Effector CD8-positive, alpha-beta T cell (primary cell): ENCODE results near the gene SPRED2.

Experiments used
- DNase-seq: peaks from one replicate; lab custom pipeline; 2025; lab: John Stamatoyannopoulos, UW

Gene SPRED2

DNA sequence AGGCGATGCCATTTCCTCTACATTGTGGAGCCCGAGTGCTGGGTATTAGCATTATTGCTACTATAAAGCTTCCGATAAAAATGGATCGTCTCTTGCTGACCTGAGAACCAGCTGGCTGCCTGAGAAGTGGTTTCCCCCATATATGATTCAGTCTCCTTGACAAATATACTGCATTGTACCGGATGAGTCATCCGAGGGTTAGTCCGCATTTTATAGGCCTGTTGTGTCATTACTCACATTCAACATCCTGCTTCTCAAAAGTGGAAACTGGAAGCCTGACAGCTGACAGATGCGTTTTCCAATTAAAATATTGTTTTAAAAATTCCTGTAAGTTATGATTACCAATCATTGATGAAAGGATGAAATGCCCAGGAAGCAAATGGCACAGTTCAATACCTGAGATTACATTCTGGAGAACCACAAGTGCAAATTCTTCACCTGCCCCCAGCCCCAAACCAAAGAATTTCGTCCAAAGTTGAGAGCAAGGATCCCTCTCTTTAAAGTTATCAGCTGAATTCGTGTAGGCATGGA lies 65.7 kb downstream of the SPRED2 start:
- DNase-seq = no peak

DNA sequence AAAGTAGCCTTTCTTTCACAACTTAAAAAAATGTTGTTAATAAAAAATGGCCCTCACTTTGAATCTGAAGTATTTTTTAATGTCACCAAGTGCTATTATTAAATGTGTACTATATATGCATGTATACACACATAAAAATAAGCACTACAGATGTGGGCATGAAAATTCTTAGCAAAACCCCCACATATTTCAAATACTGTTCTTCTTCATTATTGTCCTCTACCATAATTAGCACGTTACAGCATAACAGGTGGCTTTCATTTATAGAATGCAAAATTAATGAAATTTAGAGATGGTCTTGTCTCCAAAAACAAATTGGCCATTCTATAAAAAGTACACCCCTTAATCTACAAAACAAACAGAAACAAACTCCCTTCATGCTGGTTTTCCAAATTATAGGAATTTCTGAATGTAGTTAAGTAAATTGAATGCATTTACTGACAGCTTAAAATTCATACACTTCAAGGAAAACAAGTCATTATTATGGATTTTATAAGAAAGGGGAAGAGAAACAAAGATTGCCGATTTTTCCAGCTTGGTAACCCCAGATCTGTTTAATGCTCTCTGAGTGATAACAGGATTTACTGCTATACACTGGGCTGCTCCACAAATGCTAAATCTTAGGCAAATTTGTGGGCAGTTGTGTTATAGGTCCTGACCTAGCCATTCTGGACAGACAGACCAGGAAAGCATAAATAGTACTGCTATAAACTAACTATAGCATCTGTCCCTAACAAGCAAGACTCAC lies 67.2 kb downstream of the SPRED2 start:
- DNase-seq = no peak

DNA sequence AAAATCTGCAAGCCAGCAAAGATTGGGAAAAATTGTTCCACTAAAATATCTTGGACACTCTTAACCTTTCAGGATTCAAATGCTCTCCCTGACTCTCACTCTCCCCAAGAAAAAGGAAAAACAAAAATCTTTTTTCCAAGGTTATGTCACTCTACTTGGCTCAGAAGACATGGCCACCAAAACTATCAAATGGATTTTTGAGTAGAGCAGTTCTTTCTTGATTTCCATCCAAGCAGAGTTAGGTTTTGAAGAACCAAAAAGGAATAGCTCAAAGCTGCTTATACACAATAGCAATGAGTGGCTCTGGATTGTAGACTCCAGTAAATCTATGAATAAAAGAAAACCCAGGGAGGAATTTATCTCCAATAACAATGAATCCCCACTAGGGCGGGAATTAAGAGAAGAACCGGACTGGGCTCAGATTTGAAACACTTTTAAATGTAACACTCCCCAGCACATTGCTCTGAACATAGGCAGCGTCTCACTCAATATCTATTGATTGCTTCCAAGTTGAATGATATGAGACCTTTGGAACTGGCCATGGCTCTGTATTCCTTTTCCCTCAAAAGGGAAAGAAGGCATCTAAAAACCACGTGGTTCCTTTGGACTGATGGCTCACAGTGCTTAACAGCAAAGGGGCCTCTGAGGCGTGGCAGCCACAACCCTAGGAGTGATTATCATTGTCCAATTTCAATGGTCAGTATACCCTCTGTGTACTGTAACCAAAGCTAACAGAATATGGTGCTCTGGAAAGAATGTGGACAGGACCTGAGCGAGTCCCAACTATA lies 68.3 kb downstream of the SPRED2 start:
- no peak for DNase-seq

DNA sequence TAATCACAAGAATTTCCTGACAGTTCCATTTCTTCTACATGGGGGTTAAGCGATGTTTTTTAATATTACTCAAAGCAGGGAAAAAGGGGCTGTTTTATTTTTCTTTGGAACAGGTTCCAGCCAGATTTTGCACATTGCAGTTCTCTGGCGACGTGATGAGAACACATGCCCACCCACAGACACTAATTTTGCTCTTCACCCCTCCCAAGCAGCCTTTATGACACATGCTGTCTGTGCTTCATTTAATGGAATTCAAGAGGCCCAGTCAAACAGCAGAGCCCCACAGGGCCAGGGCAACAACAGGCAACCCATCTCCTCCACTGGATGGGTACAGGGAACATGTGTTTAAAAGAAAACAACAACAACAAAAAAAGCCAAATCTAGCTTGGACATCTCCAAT lies 70.8 kb downstream of the SPRED2 start:
- DNase-seq = no peak

DNA sequence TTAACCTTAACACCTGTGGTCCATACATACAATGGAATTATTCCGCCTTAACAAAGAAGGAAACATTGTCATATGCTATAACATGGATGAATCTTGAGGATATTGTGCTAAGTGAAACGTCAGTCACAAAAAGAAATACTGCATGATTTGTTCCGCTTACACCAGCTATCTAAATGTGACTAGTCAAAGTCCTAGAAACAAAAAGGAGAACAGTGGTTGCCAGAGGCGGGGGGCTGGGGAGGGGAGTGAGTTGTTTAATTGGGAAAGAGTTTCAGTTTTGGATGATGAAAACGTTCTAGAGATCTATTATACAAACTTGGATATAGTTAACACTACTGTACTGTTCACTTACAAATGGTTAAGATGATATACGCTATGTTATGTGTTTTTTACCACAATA lies 72.0 kb downstream of the SPRED2 start:
- DNase-seq = no peak

DNA sequence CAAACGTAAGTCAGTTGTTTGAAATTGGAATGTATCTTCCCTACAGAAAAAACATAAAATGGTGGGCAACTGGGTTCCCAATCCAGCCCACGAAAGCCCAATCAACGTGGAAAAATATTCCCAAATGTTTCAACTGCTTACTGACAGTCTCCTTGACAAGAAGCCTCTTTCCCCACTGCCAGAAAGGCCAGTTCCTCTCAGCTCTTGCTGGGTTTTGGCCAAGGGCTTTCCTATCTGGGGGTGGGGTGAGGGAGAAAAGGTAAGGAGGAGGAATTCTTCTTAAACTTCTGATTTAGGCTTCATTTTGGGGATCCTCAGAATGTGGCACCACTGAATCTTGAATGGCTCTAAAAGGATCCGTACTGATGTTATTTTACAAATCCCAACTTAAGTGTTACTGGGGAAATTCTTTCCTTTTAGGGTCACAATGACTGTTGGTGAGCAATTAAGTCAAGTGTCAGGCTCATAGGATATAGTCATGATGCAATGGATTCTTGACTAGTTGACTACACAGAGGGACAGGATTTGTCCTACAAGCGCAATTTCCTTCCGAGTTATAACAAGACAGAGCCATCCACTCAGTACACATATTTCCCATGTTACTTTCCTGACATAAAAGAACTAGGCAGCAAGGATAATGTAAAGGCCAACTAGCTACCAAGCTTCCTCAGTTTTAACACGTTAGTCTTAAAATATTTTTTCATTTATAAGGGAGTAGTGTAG lies 73.6 kb downstream of the SPRED2 start:
- DNase-seq = no peak

DNA sequence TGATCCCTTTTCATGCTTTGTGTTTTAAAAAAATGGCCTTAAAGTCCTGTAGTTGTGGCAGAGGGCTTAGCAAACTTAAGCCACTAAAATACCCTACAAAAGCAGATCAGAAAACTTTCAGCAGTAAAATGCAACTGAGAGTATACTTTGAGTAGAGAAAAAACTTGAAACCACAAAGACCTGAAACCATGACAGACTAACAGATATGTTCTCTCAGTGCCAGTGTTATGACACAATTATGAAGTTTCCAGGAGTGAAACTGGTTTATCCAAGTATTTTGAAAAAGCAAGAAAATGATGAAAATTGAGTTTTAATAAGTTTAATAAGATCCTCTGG lies 74.5 kb downstream of the SPRED2 start:
- no peak for DNase-seq

DNA sequence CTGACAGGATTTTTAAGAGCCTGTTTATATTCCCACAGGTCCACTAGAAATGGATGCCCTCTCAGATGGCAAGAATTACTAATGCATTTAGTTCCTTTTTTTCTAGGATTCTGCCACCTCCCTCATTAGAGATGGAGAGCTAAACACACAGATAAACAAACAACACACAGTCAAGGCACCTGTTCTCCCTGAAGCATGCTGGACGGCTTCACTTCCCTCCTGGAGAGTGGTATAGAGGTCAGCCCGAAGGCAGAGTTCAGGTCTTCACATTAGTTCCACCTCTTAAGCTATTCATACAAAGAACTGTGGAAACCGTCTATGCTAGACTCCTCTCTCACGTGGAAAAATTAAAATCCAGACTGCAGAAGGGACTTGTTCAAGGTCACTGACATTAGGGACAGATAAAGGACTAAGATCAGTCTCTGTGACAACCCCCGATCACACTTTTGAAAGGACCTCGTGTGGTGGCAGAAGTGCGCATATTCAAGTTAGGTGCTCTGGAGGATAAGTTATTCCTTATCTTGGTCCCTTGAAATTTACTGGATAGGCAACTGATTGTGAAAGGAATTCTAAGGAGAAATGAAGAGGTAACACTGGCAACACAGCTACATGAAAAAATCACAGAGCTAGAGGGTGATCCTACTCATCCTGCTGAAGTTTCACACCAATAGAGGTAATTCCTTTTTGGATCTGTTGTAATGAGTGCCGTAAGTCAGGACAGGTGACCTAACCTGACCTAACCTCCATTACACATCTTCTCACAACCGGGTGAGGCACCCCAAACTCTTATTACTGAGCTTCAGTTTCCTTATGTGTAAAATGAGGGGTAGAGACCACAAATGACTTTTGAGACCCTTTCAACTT lies 75.1 kb downstream of the SPRED2 start:
- DNase-seq = no peak

DNA sequence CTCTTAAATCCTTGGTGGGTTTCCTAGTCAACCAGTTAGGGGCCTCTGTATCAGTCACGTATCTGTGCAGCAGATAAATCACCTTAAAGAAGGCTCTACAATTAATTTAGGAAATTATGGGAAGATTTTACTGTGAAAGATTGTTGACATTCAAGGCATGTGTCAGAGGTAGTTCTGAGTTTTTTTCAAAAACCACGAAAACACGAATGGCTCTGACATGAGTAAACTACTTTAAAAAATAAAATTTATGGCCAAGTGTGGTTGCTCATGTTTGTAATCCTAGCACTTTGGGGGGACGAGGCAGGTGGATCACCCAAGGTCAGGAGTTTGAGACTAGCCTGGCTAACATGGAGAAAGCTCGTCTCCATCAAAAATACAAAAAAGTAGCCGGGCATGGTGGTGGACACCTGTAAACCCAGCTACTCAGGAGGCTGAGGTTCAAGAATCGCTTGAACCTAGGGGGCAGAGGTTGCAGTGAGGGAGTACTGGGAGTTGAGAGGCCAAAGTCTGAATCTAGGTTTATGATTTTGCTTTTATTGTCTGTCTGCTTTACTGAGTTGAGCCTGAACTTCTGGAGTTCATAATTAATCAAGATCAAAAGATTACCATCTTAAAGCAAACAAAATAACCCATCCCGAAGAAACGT lies 77.1 kb downstream of the SPRED2 start:
- no peak for DNase-seq

DNA sequence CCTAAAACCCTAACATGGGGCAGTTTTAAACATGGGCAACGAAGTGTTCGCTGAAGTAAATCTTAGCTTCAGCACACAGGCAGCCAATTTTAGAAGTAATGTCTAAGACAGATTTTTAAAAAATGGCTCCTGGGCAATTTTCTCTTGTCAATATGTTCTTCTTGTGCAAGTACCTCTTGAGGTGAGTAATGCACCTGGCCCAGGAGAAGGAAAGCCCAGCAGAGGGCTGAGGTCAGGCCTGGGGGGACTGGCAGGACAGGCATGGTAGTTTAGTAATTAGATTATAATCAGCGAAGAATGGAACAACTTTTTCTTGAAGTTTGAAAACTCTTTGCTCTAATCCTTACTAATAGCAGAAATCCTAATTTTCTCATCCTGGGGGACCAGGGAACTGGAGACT lies 77.6 kb downstream of the SPRED2 start:
- no peak for DNase-seq

DNA sequence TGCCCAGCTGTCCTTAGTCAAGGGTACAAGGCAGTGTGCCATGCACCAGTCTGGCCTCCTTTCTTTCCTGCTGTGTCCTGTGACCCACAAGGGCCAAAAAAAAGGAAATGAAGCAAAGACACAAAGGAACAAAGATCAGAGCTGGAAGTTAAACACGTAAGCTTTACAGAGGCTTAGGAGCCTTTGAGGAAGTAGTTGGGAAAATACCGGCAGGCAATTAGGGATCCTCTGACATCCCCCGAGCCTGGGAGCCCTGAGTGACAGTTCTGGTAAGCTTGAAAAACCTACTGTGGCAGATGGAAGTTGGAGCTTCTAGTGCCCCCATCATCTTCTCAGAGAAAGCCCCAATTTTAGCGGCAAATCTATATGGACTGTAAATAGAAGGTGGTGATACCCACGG lies 78.5 kb downstream of the SPRED2 start:
- DNase-seq = no peak

DNA sequence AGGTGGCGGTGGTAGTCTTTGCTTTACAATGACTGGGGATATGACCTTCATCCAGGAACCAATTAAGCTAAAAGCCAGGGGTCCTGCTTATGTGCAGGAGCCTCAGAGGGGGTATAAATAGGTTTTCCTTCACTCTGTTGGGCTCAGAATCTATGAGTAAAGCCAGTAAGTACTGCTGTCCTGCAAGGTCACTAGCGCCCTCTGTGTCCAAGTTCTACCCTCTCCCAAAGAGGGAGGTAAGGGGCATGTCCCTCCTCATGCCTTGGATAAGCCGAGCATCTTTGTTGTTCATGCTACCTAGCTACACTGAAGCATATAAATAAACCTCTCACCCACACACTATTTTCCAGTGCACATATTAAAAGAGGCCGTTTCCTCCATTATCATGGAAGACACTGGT lies 79.4 kb downstream of the SPRED2 start:
- DNase-seq = no peak

DNA sequence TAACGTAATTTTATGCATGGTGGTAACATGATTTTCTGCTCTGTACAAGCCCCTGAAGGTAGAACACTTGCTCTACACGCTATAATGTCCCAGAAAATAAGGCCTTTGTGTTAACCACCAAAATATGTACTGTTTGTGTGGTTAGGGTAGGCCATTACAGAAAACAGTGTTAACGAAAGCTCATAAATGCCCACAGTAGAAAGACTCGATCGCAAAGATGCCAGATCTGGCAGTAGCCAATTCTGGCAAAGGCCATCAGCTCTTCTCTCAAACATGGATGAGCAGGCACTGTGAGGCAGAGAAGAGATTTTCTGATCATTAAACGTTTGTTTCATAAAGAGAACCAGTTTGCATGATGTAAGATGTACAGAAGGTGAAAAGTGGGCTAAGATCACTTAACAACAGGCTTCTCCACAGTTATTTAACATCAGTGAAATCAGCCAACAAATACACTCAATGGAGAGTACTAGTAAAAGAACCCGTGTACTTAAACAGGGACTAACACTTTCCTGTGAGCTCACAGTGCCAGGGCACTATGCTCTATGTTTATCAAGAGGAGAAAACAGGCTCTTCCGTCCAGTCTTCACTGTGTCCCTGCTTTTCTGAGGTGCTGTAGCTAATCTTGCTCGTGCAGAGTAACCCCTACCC lies 80.3 kb downstream of the SPRED2 start:
- DNase-seq = no peak

DNA sequence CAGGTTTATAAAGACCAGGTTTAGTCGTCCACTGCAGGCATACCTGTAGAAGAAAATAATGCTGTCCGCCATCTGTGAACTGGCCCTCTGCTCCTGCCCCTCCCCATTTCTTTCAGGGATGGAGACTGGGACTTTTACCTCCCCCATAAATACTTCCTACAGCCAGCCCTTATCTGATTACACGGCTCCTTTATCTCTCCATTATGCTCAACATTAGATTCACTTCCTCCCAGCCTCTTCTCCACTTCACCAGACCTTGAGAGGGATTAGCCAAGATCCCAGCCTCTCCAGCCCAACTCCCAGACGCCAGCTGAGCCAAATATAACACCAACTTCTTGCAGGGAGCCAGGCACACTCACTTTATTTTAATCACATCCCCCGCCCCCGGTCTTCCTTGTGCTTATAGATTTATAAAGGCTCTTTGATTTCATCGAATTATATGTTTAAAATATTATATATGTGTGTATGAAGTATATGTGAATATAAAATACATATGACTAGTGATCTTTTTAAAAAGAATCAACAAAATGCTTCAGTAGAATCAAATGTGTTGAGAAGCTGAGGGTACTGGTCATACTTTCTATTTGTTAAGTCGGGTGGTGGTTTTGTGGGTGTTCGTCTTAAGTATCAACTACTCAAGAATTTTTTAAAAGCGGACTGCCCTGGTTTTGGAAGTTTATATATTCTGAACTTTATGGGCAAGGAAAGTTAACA lies 81.0 kb downstream of the SPRED2 start:
- no peak for DNase-seq

DNA sequence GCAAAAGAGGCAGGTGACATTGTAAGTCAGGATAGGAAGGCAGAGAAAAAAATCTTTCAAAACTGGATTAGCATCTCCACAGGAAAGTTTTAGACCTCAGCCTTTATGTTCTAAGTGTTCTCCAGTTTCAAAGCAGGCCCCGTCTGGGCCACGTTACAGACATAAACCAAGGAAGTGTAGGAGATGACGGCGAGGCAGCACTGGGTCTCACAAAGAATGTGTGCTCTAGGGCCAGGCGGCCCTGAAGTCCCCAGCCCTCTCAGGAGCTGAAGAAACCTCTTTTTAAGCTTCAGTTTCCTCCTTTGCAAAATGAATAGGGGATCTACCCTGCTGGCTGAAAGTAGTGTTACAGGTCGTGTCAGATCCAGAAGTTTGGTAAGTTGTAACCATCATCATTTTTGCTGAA lies 81.7 kb downstream of the SPRED2 start:
- no peak for DNase-seq

DNA sequence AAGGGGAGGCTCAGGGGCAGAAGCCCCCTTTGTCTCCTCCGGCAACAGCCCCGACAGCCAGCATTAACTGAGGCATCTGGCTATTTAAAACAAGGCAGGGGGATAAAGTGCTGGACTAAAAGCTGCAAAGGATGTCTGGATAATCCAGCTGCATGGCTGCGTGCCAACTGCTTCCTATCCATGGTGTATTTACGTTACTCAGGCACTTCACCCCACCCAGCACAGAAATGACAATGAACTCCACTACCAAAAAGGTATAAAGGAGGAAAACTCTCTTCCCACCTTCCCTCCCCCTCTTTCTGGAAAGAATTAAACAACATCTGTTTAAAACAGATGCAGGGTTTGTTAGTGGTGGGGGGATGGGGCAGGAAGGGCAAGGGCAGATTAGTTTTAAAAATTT lies 82.5 kb downstream of the SPRED2 start:
- no peak for DNase-seq

DNA sequence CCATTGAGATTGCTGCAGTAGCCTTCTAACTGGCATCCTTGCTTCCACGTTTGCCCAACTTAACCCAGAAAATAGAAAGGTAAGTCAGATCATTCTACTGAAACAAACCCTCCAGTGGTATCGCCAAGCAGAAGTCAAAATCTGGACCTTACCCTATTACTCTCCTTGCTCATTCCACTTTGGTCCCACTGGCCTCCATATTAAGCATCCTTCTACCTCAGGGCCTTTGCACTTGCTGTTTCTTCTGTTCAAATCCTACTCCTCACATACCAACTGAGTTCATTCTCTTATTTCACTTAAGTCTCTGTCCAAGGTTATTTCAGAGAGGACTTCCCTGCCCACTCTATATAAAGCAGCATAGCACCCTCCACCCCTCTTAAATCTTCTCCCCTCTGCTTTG lies 84.5 kb downstream of the SPRED2 start:
- no peak for DNase-seq

DNA sequence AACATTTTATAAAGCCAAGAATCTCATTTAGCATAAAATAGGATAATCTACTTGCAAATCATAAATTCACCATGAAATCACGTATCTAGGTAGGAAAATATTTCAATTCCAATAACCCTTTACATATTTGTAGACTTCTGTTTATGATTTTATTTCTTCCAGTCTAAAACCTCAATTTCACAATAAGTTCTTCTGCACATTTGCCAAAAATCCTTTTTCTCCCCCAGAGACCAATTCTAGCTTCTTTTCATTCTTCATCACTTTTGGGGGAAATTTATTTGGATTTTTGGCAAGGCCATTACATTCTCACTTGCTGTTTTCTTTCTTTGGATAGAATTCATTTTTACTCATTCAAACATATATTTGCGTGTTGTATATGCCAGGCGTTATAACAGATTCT lies 86.8 kb downstream of the SPRED2 start:
- no peak for DNase-seq

DNA sequence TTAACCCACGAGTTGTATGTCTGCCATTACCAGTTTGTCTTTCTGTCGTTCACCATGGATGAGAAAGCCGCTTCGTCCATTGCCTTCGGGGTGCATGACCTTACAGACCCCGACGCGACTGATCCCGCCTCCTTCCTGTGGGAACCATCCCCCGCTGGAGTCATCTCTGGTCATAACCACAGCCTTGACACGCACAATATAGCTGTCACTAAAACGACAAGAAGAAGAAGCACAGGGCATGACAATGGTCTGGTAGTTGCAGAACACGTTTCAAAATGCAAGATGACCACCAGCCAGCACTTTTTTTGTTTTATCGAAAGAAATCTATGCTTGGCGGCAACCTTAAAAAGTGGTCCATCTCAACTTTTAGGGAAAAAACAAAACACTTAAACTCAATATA lies 87.7 kb downstream of the SPRED2 start:
- DNase-seq = no peak

DNA sequence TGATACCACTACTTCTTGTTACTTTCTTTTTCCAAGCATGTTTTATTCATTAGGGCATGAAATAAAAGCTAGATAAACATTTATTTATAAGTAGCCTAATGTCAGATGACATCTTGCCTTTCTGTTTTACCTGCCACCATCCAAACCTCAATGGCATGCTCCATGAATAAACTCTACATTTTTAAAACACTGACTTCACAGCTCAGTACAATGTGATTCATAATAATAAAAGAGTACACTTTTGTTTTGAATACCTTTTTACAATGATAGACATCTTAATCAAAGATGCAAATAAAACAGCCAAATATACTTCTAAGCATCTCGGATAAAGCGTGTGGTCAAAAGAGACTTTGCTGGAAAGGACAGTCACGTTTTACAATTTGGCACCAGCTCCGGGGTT lies 88.2 kb downstream of the SPRED2 start:
- no peak for DNase-seq
